Activated T-cell treated with anti-CD3 and anti-CD28 coated beads for 4 hours (primary cell): ENCODE data around the gene FBXO42.

Source experiments
- DNase-seq: peaks from one replicate; pipeline ENCODE4 v3.0.0-alpha.2; 2020

Gene FBXO42

GRCh38 chr1:16321176-16321867 is 31.0 kb downstream of the FBXO42 start:
- no peak for DNase-seq

DNA sequence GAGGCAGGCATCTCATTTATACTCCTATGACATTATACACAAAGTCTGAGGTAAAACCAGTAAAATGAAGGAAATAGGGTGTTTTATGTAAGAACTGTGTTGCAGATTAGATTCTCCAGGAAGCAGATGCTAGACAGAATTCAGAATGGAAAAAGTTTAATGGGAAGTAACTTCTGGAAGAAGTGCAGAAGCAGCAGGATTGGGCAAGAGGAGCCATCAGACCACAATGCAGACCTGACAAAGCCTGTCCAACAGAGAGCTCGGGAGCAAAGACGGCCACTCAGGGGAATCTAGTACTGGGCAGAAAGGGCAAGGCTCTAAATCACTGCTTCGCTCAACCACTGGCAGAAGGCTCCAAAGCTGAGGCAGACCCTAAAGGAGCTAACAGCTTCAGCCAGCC is 33.7 kb downstream of the FBXO42 start:
- DNase-seq = no peak

- no peak for DNase-seq
These were observed 36.8 kb downstream of the FBXO42 start for GRCh38 chr1:16315437-16315836.

DNA sequence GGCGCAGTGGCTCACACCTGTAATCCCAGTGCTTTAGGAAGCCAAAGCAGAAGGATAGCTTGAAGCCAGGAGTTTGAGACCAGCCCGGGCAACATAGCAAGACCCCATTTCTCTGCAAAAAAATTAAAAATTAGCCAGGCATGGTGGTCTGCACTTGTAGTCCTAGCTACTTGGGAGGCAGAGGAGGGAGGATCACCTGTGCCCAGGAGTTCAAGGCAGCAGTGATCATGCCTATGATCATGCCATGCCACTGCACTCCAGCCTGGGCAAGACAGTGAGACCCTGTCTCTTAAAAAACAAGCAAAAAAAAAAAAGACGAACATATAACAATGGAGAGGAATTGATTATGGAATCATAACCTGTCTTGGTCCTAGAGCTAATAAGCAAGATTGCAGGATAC is 45.1 kb downstream of the FBXO42 start:
- no peak for DNase-seq

- no peak for DNase-seq
These were observed 49.3 kb downstream of the FBXO42 start for GRCh38 chr1:16302709-16303627.

DNA sequence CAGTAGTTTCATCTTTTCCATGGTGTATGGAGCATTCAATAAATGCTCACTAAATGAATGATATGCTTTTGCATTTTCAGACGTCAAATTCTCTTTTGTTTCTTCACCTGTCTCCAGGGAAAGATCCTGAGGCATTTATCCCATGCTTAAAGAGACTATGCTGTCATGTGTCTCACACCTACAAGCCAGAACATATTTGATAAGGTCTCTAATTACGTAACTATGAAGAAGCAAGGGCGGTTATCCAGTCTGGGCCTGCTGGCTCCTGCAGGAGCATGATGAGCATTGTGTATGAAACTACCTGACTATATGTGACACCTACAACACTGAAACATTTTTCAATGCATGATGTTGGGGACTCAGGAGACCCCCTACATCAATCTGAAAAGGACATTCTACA is 51.8 kb downstream of the FBXO42 start:
- DNase-seq = no peak

- DNase-seq = no peak
These were observed 53.6 kb downstream of the FBXO42 start for GRCh38 chr1:16298653-16299052.

DNA sequence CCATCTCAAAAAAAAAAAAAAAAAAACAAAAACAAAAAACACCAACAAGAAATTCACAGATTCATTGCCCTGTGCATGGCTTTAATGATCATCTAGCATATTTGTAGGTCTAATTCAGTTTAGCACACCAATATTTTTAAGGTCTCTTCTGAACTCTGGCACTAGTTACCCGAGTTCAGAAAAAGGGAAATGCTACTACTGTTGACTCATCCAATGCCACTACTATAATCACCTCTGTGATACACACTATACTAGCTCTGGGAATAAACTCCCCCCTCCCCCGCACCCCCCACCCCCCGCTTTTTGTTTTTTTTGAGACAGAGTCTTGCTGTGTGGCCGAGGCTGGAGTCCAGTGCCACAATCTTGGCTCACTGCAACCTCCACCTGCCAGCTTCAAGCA is 55.6 kb downstream of the FBXO42 start:
- no peak for DNase-seq

GRCh38 chr1:16294219-16295212 is 57.8 kb downstream of the FBXO42 start:
- no peak for DNase-seq

GRCh38 chr1:16293538-16293937 is 58.7 kb downstream of the FBXO42 start:
- DNase-seq = no peak

GRCh38 chr1:16292739-16293138 is 59.5 kb downstream of the FBXO42 start:
- no peak for DNase-seq

- no peak for DNase-seq
These were observed 62.3 kb downstream of the FBXO42 start for GRCh38 chr1:16289959-16290358.

DNA sequence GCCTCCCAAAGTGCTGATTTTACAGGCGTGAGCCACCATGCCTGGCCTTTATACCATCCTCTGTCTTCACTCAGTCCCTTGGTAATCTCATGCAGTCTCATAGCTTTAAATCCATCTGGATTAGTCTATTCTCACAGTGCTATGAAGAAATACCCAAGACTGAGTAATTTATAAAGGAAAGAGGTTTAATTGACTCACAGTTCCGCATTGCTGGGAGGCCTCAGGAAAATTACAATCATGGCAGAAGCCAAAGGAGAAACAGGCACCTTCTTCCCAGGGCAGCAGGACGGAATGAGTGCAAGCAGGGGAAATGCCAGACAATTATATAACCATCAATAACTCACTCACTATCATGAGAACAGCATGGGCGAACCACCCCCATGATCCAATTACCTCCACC is 66.2 kb downstream of the FBXO42 start:
- no peak for DNase-seq

GRCh38 chr1:16281765-16282164 is 70.5 kb downstream of the FBXO42 start:
- no peak for DNase-seq

GRCh38 chr1:16279186-16279585 is 73.1 kb downstream of the FBXO42 start:
- DNase-seq = no peak

DNA sequence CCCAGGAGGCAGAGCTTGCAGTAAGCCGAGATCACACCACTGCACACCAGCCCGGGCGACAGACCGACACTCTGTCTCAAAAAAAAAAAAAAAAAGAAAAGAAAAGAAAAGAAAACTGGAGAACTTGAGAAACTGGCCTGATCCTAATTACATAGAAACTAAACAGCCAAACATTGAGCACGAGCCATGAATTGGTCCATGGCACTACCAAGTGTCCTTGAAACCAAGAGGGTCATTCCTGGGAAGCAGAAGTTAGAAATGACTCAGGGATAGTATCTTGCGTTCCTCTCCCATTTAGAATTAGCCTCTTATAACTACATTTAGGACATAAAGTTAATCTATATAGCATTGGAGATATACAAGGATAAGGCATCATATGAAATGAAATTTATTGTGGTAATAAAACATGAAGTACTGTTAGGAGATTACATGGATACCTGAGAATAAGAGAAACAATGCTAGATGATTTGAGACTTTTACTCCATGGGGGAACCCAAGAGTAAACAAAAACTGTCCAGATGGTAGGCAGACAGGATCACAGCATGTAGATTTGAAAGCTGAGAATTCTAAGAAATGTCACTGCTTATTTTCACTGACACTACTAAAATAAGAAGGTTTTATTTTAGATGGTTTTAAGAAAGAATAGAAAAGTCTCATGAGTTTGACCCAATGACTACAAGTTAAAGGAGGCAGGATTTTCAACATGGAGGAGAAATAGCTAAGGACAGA is 75.8 kb downstream of the FBXO42 start:
- no peak for DNase-seq

DNA sequence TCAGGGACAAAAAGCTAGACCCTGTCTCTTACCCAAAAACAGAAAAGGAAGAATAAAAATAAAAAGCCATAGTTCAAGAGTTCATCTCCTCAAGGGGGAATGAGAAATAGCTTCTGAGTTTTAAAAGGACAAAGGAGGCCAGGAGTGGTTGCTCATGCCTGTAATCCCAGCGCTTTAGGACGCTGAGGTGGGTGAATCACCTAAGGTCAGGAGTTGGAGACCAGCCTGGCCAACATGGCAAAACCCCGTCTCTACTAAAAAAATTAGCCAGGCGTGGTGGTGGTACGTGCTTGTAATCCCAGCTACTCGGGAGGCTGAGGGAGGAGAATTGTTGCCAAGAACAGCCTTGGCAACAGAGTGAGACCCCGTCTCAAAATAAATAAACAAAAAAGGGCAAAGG is 76.7 kb downstream of the FBXO42 start:
- no peak for DNase-seq

GRCh38 chr1:16267690-16268180 is 84.5 kb downstream of the FBXO42 start:
- DNase-seq = no peak

DNA sequence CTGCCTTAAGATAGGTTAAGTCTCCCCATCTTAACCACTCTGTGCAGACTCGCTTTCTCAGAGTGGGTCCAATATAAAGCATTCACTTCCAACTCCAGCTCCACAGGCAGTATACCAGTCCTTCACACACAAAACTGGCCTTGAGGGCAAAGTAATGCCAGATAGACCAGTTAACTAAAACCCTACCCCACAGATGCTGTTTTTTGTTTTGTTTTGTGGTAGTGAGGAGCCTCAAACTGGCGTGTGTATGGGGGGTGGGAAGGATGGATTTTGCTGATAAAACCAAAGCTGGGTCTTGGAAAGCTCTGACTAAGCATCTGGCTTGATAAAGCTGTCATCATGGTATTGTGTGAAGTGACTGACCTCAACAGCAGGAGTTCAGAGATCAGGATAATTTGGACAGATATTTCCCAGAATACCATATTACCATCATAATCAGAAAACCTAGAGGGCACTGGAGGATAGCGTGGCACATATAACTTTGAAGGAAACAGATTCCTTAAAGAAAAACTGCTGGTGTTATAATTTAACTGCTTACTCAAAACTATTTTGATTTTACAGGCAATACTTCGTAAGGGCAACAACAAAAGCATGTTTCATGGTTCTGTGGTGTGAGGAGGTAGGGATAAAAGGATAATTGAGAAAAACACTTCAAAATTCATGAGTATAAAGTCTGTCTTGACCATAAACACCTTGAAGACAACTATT is 85.7 kb downstream of the FBXO42 start:
- DNase-seq = no peak

DNA sequence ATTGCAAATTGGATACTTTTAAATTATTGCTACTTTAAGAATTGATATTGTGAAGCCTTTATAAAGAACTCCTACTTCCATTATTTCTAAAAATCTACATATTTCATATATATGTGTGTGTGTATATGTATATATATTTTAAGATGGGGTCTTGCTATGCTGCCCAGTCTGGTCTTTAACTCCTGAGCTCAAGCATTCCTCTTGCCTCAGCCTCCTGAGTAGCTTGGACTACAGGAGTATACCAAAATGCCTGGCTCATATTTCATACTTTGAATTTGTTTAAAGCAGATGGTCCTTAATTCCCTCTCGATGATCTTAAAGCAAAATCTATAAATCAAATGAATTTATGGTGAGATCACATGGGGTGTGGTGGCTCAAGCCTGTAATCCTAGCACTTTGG is 90.2 kb downstream of the FBXO42 start:
- no peak for DNase-seq

- no peak for DNase-seq
These were observed 91.5 kb downstream of the FBXO42 start for GRCh38 chr1:16260814-16261213.
